ENCODE measurements around the gene ABHD16B. TPM values are rescaled to one million over a fixed set of nuclear protein-coding genes. Genes with fewer than 3 reads are reported as not detected.
"Not testable (repeated sequence)": the region's sequence is repeated elsewhere in the genome, so short reads cannot be mapped to it uniquely, and the experiment has no call there.

The ABHD16B gene
- total and polyA plus RNA-seq, 5 donors from 2014 or later: 0.21 TPM; not detected in 4

DNA sequence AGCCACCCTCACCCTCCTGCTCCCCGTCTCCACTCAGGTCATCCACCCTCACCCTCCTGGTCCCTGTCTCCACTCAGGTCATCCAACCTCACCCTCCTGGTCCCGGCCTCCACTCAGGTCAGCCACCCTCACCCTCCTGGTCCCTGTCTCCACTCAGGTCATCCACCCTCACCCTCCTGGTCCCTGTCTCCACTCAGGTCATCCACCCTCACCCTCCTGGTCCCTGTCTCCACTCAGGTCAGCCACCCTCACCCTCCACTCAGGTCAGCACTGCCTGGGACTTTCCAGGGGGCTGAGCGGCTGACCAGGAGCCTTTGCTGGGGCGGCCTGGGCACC is 7.6 kb upstream of the ABHD16B start:
- not testable (repeated sequence) for H3K27ac ChIP-seq (ENCODE audit: insufficient read depth, low read length, poor library complexity, severe bottlenecking); H3K4me3 ChIP-seq (ENCODE audit: low read depth, low read length); H3K4me3 Mint-ChIP-seq; H3K27me3 ChIP-seq (ENCODE audit: control insufficient read depth, insufficient read depth, low read length); H3K9me3 Mint-ChIP-seq; ATAC-seq (ENCODE audit: low read depth in 2 of 2); H3K27ac Mint-ChIP-seq; DNase-seq; H3K36me3 Mint-ChIP-seq; H3K9me3 ChIP-seq (ENCODE audit: control insufficient read depth in 2 of 2, low read length in 2 of 2); H3K36me3 ChIP-seq (ENCODE audit: control insufficient read depth, insufficient read depth, low read length)
- peaks cover 25% of the 10 kb centered on the region for H3K4me1 ChIP-seq (ENCODE audit: control insufficient read depth, insufficient read depth, low read length, poor library complexity, severe bottlenecking)
- Mint-ChIP-seq H3K27me3 (peaks cover 14% of the 10 kb centered on the region), H3K4me1 (peaks cover 0 to 30% (median 6%) of the 10 kb centered on the region in 4 donors)

DNA sequence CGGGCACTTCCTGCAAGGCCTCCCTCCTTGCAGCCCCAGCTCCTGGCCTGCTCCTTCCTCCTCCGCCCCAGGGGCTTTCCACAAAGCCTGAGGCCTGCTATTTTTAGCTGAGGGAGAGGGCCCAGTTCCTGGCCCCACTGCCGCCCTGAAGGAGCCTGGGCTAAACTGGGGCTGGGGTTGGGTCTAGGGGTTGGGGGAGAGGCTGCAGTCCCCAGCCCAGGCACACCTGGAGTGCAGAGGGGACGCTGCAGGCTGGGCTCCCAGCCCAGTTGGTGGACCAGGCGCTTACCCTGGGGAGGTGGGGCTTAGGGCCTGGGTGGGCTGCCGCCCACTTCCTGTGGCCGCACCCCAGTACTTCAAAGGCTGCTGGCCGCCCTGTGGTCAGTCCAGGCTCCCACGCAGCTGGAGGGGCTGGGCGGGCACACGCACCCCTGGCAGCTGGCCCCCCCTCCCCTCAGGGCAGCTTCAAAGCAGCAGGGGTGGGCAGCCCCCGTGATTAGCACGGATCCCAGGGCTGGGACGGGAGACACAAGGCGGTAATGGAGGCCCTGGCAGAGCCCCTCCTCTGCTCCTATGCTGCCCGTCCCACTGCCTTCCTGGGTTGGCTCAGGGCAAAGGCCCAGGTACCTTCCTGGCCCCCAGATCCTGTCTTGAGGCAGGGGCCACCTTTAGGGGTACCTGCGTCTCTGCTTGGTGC is 7.1 kb upstream of the ABHD16B start:
- H3K9me3 Mint-ChIP-seq: peaks cover 0 to 2% (median 0%) of the 10 kb centered on the region in 7 donors
- H3K4me1 Mint-ChIP-seq: peaks cover 0 to 35% (median 9%) of the 10 kb centered on the region in 4 donors
- H3K4me3 Mint-ChIP-seq: no peak overlapping the region
- Histone ChIP-seq H3K4me3 (ENCODE audit: low read depth, low read length) (no peak overlapping the region), H3K36me3 (ENCODE audit: control insufficient read depth, insufficient read depth, low read length) (no peaks in the 10 kb centered on the region), H3K4me1 (ENCODE audit: control insufficient read depth, insufficient read depth, low read length, poor library complexity, severe bottlenecking) (peaks cover 29% of the 10 kb centered on the region), H3K9me3 (ENCODE audit: control insufficient read depth in 2 of 2, low read length in 2 of 2) (no peaks in the 10 kb centered on the region), H3K27me3 (ENCODE audit: control insufficient read depth, insufficient read depth, low read length) (no peaks in the 10 kb centered on the region), H3K27ac (ENCODE audit: insufficient read depth, low read length, poor library complexity, severe bottlenecking) (no peak overlapping the region)
- peaks cover 10% of the 10 kb centered on the region for H3K27me3 Mint-ChIP-seq
- H3K36me3 Mint-ChIP-seq: no peaks in the 10 kb centered on the region
- H3K27ac Mint-ChIP-seq: no peak overlapping the region
- peak in 1 of 2 donors; percentile 28 for ATAC-seq (ENCODE audit: low read depth in 2 of 2)
- DNase-seq: no peak

DNA sequence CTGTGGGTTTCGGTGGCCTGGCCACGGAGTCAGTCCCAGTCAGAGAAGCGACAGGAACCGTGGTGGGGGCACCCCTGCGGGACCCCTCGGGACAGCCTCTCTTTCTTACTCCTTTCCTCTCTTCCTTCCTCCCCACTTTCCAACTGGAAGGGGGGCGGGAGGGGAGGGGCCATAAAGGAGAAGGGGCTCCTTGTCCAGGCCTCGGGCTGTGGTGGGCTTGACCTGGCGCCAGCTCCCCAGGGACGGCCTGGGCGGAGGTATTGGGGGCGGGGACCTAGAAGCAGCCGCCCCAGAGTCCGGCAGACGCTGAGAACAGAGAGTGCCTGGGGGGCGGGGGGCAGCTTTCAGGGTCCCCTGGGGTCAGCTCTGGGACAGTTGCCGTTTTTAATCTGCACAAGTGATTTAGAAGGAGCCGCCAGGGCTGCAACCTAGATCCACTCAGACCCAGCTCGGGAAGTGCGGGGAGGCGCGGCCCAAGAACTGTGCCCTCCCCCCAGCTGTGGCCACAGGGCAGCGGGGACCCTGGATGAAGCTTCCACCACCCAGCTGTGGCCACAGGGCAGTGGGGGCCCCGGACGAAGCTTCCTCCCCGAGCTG is 6.4 kb upstream of the ABHD16B start:
- Mint-ChIP-seq H3K36me3 (no peaks in the 10 kb centered on the region), H3K9me3 (peaks cover 0 to 2% (median 0%) of the 10 kb centered on the region in 7 donors), H3K27ac (no peak overlapping the region), H3K27me3 (peaks cover 10% of the 10 kb centered on the region), H3K4me1 (peaks cover 0 to 40% (median 10%) of the 10 kb centered on the region in 4 donors), H3K4me3 (no peak overlapping the region)
- no peak for DNase-seq
- Histone ChIP-seq H3K4me3 (ENCODE audit: low read depth, low read length) (no peak overlapping the region), H3K27me3 (ENCODE audit: control insufficient read depth, insufficient read depth, low read length) (no peaks in the 10 kb centered on the region), H3K27ac (ENCODE audit: insufficient read depth, low read length, poor library complexity, severe bottlenecking) (no peak overlapping the region), H3K36me3 (ENCODE audit: control insufficient read depth, insufficient read depth, low read length) (no peaks in the 10 kb centered on the region), H3K4me1 (ENCODE audit: control insufficient read depth, insufficient read depth, low read length, poor library complexity, severe bottlenecking) (peaks cover 29% of the 10 kb centered on the region), H3K9me3 (ENCODE audit: control insufficient read depth in 2 of 2, low read length in 2 of 2) (no peaks in the 10 kb centered on the region)
- ATAC-seq (ENCODE audit: low read depth in 2 of 2): no peak

DNA sequence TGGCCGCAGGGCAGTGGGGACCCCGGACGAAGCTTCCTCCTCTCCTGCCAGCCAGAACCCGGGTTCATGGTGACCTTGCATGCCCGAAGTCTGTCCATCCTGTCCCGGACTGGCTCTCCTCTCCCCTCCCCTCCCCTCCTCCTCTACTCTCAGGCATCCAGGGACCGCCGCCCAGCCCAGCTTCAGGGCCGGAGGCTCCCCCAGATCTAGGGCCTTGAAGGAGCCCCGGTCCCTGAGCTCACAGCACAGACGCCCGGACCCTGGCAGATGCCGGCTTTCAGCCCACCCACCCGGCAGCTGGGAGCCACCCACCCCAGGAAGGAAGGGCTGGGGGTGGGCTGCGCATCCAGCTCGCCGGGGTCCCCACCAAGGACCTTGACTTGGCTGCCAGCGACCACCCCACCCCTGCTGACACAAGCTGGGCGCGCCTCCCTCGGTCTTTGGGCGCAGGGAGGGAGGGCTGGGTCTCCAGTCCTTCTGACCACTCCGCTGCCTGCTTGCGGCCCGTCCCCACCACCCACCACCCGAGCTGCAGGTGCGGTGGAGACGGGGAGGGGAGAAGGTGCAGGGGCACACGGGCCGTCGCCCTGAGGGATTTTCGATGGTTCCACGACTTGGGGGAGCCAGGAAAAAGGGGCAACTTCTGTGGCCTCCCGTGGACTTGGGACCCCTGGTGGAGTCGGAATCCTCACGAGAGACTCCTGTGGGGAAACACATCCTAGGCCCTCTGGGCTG is 5.8 kb upstream of the ABHD16B start:
- Histone ChIP-seq H3K36me3 (ENCODE audit: control insufficient read depth, insufficient read depth, low read length) (no peaks in the 10 kb centered on the region), H3K27ac (ENCODE audit: insufficient read depth, low read length, poor library complexity, severe bottlenecking) (no peak overlapping the region), H3K4me1 (ENCODE audit: control insufficient read depth, insufficient read depth, low read length, poor library complexity, severe bottlenecking) (peaks cover 29% of the 10 kb centered on the region), H3K9me3 (ENCODE audit: control insufficient read depth in 2 of 2, low read length in 2 of 2) (no peaks in the 10 kb centered on the region), H3K4me3 (ENCODE audit: low read depth, low read length) (no peak overlapping the region), H3K27me3 (ENCODE audit: control insufficient read depth, insufficient read depth, low read length) (no peaks in the 10 kb centered on the region)
- ATAC-seq (ENCODE audit: low read depth in 2 of 2) (no peak), DNase-seq (no peak)
- Mint-ChIP-seq H3K9me3 (peaks cover 0 to 2% (median 0%) of the 10 kb centered on the region in 7 donors), H3K36me3 (no peaks in the 10 kb centered on the region), H3K4me3 (no peak overlapping the region), H3K27ac (no peak overlapping the region), H3K27me3 (peaks cover 9% of the 10 kb centered on the region), H3K4me1 (peaks cover 0 to 40% (median 10%) of the 10 kb centered on the region in 4 donors)

DNA sequence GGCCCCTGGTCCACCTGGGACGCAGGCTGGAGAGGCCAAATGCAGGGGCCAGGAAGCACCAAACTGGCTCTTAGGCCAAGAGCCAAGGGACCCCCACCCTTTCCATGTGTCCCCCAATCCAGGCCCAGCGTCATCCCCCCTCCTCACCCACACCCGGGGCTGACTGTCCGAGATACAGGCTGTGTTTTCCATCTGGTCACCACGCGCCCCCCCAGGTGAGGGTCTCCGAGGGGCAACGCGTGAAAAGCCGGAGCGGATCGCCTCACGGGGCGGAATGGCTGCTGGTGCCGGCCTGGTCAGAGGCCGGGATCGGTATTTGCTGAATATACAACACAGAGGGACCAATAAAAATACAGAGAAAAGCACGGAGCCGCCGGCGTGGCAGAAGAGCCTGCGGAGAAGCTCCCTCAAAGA is 5.2 kb upstream of the ABHD16B start:
- Histone ChIP-seq H3K27ac (ENCODE audit: insufficient read depth, low read length, poor library complexity, severe bottlenecking) (no peak overlapping the region), H3K4me1 (ENCODE audit: control insufficient read depth, insufficient read depth, low read length, poor library complexity, severe bottlenecking) (peaks cover 29% of the 10 kb centered on the region), H3K4me3 (ENCODE audit: low read depth, low read length) (no peak overlapping the region), H3K27me3 (ENCODE audit: control insufficient read depth, insufficient read depth, low read length) (no peaks in the 10 kb centered on the region), H3K9me3 (ENCODE audit: control insufficient read depth in 2 of 2, low read length in 2 of 2) (no peaks in the 10 kb centered on the region), H3K36me3 (ENCODE audit: control insufficient read depth, insufficient read depth, low read length) (no peaks in the 10 kb centered on the region)
- Mint-ChIP-seq H3K4me1 (peaks cover 0 to 40% (median 10%) of the 10 kb centered on the region in 4 donors), H3K27me3 (peaks cover 4% of the 10 kb centered on the region), H3K36me3 (no peaks in the 10 kb centered on the region), H3K9me3 (peaks cover 0 to 1% (median 0%) of the 10 kb centered on the region in 7 donors), H3K27ac (no peak overlapping the region), H3K4me3 (no peak overlapping the region)
- DNase-seq: no peak
- ATAC-seq (ENCODE audit: low read depth in 2 of 2): no peak

DNA sequence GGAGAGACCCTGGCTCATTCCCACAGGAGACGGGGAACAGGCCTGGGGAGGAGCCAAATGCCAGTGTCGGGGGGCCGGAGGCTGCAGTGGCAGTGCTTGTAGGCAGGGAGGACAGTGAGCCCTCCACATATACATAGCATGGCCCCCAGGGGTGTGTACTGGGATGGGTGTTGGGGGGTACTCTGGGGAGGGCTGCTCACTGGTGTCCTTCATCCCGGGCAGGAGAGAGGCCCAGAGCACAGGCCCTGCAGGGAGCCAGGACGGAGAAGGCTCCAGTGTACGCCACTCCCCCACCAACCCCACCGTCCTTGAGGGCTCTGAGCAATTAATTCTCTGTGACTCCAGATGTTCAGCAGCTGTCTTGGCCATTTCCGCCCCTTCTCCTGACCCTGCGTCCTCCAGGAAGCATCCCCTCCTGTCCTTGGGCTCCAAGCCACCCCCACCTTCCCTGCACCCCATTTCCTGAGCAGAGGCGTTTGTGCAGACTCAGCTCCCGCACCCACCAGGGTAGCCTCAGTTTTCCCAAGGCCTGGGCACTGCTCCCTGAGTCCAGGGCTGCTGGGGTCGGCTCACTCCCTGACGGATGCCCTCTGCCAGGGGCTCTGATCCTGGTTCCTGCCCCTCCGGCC is 3.4 kb upstream of the ABHD16B start:
- Mint-ChIP-seq H3K4me3 (peak overlapping the region in 1 of 4 donors; percentile 48), H3K9me3 (no peaks in the 10 kb centered on the region), H3K27ac (peak overlapping the region in 2 of 3 donors; percentile 71 to 94), H3K27me3 (no peaks in the 10 kb centered on the region), H3K4me1 (peaks cover 0 to 38% (median 8%) of the 10 kb centered on the region in 4 donors), H3K36me3 (no peaks in the 10 kb centered on the region)
- Histone ChIP-seq H3K4me1 (ENCODE audit: control insufficient read depth, insufficient read depth, low read length, poor library complexity, severe bottlenecking) (peaks cover 29% of the 10 kb centered on the region), H3K27ac (ENCODE audit: insufficient read depth, low read length, poor library complexity, severe bottlenecking) (no peak overlapping the region), H3K9me3 (ENCODE audit: control insufficient read depth in 2 of 2, low read length in 2 of 2) (no peaks in the 10 kb centered on the region), H3K36me3 (ENCODE audit: control insufficient read depth, insufficient read depth, low read length) (no peaks in the 10 kb centered on the region), H3K27me3 (ENCODE audit: control insufficient read depth, insufficient read depth, low read length) (no peaks in the 10 kb centered on the region), H3K4me3 (ENCODE audit: low read depth, low read length) (no peak overlapping the region)
- ATAC-seq (ENCODE audit: low read depth in 2 of 2): no peak
- no peak for DNase-seq

DNA sequence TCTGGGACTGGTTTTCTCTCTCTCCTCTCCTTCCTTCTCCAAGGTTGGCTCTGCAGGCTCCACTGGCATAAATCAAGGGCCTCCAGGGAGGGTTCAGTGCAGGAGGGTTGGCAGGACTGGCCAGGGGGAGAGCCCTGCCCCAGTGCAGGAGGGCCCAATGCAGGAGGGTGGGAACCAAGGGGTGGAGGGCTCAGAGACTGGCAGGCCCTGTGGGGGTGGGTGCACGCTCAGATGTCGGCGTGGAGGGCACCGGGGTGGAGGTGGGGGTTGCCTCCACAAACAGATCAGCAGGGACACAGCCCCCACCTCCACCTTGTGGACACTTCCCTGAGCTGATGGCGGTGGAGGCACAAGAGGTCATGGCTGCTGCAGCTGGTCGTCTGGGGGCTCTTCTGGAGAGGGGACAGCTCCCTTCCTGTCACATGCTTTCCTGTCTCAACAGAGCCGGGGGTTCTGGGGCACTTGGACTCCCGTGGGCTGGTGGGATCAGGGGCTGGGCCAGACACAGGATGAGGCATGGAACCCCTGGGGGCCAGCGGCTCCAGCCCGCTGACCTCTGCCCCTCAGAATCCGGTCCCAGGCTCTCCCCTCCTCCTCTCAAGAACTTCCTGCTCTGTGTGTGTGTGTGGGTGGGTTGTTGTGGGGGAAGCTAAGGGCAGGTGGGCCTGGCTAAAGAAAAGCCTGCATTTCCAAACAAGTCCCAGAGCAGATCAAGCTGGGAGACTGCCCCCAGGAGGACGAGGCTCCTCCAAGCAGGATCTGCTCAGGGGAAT is 2.7 kb upstream of the ABHD16B start:
- H3K36me3 Mint-ChIP-seq: peaks cover 3% of the 10 kb centered on the region
- ATAC-seq (ENCODE audit: low read depth in 2 of 2) (peak in 1 of 2 donors; percentile 24), DNase-seq (no peak)

More for the DNA sequence above, 2.7 kb upstream of the ABHD16B start:
- Mint-ChIP-seq H3K4me3 (peak overlapping the region in 3 of 4 donors; percentile 35 to 48 (median 39)), H3K27ac (peak overlapping the region in 2 of 3 donors; percentile 86 to 94), H3K4me1 (peaks cover 0 to 44% (median 13%) of the 10 kb centered on the region in 4 donors), H3K9me3 (no peaks in the 10 kb centered on the region), H3K27me3 (no peaks in the 10 kb centered on the region)
- no peaks in the 10 kb centered on the region for H3K36me3 ChIP-seq (ENCODE audit: control insufficient read depth, insufficient read depth, low read length)
- H3K4me1 ChIP-seq (ENCODE audit: control insufficient read depth, insufficient read depth, low read length, poor library complexity, severe bottlenecking): peaks cover 34% of the 10 kb centered on the region
- H3K4me3 ChIP-seq (ENCODE audit: low read depth, low read length): no peak overlapping the region
- H3K27me3 ChIP-seq (ENCODE audit: control insufficient read depth, insufficient read depth, low read length): no peaks in the 10 kb centered on the region
- no peak overlapping the region for H3K27ac ChIP-seq (ENCODE audit: insufficient read depth, low read length, poor library complexity, severe bottlenecking)
- no peaks in the 10 kb centered on the region for H3K9me3 ChIP-seq (ENCODE audit: control insufficient read depth in 2 of 2, low read length in 2 of 2)
